Measurements from ENCODE around the gene PAGR1. TPM values are rescaled to one million over a fixed set of nuclear protein-coding genes. Genes with fewer than 3 reads are reported as not detected.

The PAGR1 gene
- total and polyA plus RNA-seq, 9 of the 15 experiments (the other 6 are each of a cell fraction or from before 2014, with no cell fraction given) = 1.4 to 58.2 (median 16.8) TPM

- TF ChIP-seq CLOCK (CRISPR knock-in tag; IDR thresholded peaks at IDR 0.05; ENCODE audit: borderline replicate concordance) (no peak), ARID2 (IDR thresholded peaks at IDR 0.05) (no peak), RNF219 (CRISPR knock-in tag; IDR thresholded peaks at IDR 0.05) (no peak), MTF1 (CRISPR knock-in tag; IDR thresholded peaks at IDR 0.05; ENCODE audit: borderline replicate concordance) (no peak), FOXM1 (IDR thresholded peaks at IDR 0.05; ENCODE audit: low read depth) (peak; percentile 87), FOXM1 (CRISPR knock-in tag; IDR thresholded peaks at IDR 0.05; ENCODE audit: low read depth) (peak; percentile 67; the same call in 1 of the 2 replicates), NR2C2 (CRISPR knock-in tag; IDR thresholded peaks at IDR 0.05) (peak; percentile 11; the same call in 1 of the 2 replicates), NR2C2 (tag; IDR thresholded peaks at IDR 0.05) (peak; percentile 86), ZNF239 (CRISPR knock-in tag; IDR thresholded peaks at IDR 0.05) (peak; percentile 12), GTF2B (IDR thresholded peaks at IDR 0.05; ENCODE audit: extremely low read depth, insufficient read length) (no peak), ZNF165 (CRISPR knock-in tag; IDR thresholded peaks at IDR 0.05; ENCODE audit: borderline replicate concordance) (peak; percentile 81), ZKSCAN3 (CRISPR knock-in tag; IDR thresholded peaks at IDR 0.05) (no peak), PKNOX1 (IDR thresholded peaks at IDR 0.05) (peak; percentile 62), GATAD2A (IDR thresholded peaks at IDR 0.05) (peak; percentile 76; the same call in 1 of the 2 replicates), EHMT2 (IDR thresholded peaks at IDR 0.05) (no peak), CHD4 (IDR thresholded peaks at IDR 0.05; ENCODE audit: insufficient read depth, insufficient replicate concordance, low read depth, low read length, poor library complexity, severe bottlenecking) (no peak)
- TF ChIP-seq, protein P1, sequence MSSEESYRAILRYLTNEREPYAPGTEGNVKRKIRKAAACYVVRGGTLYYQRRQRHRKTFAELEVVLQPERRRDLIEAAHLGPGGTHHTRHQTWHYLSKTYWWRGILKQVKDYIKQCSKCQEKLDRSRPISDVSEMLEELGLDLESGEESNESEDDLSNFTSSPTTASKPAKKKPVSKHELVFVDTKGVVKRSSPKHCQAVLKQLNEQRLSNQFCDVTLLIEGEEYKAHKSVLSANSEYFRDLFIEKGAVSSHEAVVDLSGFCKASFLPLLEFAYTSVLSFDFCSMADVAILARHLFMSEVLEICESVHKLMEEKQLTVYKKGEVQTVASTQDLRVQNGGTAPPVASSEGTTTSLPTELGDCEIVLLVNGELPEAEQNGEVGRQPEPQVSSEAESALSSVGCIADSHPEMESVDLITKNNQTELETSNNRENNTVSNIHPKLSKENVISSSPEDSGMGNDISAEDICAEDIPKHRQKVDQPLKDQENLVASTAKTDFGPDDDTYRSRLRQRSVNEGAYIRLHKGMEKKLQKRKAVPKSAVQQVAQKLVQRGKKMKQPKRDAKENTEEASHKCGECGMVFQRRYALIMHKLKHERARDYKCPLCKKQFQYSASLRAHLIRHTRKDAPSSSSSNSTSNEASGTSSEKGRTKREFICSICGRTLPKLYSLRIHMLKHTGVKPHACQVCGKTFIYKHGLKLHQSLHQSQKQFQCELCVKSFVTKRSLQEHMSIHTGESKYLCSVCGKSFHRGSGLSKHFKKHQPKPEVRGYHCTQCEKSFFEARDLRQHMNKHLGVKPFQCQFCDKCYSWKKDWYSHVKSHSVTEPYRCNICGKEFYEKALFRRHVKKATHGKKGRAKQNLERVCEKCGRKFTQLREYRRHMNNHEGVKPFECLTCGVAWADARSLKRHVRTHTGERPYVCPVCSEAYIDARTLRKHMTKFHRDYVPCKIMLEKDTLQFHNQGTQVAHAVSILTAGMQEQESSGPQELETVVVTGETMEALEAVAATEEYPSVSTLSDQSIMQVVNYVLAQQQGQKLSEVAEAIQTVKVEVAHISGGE (CRISPR knock-in tag; IDR thresholded peaks at IDR 0.05) = peak; percentile 94 to 99 (median 98)
Measured at GRCh38 chr16:29790183-29790948, 25.6 kb upstream of the PAGR1 start, which contains the start of gene KIF22 (continued).

Measured in K562 (cell line).